OCI-LY7 (cell line): Measurements from ENCODE around the gene SSTR5. TPM values are rescaled to one million over a fixed set of nuclear protein-coding genes. Genes with fewer than 3 reads are reported as not detected.
"Not testable (repeated sequence)": the region's sequence is repeated elsewhere in the genome, so short reads cannot be mapped to it uniquely, and the experiment has no call there.

ENCODE experiments used
- BruUV-seq: library from RNA; stranded (reverse); fragments of 400-500 nt; replicated peaks from 2 replicates; lab custom pipeline; 2021; lab: Mats Ljungman, UMichigan
- CTCF ChIA-PET: fragments of 300-600 bp; sonication (Branson Sonifier 250); formaldehyde crosslinking; loops from one replicate; lab custom pipeline; 2022; ENCODE audit warnings: antibody characterized with exemption; ENCODE audit not compliant: unreplicated experiment; lab: Charles Lee
- POLR2A ChIA-PET: fragments of 300-600 bp; sonication (Branson Sonifier 250); formaldehyde crosslinking; loops from one replicate; lab custom pipeline; 2022; ENCODE audit warnings: antibody characterized with exemption; lab: Charles Lee
- DNase-seq: peaks from one replicate; pipeline ENCODE4 v3.0.0-alpha.2; 2015; ENCODE audit warnings: low spot score
- H2AFZ ChIP-seq: fragments of 200-600 bp; sonication (generic), shearing (Covaris generic); 2 replicates; pipeline ENCODE4 v1.6.1; 2014; ENCODE audit warnings: mild to moderate bottlenecking, antibody characterized with exemption, low read length, moderate library complexity
- H3K27ac ChIP-seq: fragments of 200-600 bp; sonication (generic); 2 replicates; pipeline ENCODE4 v1.5.1; 2014; ENCODE audit warnings: mixed run types, low read depth, mild to moderate bottlenecking, moderate library complexity, low read length, inconsistent platforms; ENCODE audit not compliant: poor library complexity, severe bottlenecking
- H3K36me3 ChIP-seq: fragments of 200-600 bp; sonication (generic); 2 replicates; pipeline ENCODE4 v1.6.1; 2014; ENCODE audit warnings: mild to moderate bottlenecking, antibody characterized with exemption, low read length, moderate library complexity, mixed read lengths; ENCODE audit not compliant: insufficient read depth
- H3K4me1 ChIP-seq: fragments of 200-600 bp; sonication (generic); 2 replicates; pipeline ENCODE4 v1.5.1; 2014; ENCODE audit warnings: mild to moderate bottlenecking, low read length; ENCODE audit not compliant: insufficient read depth, poor library complexity, severe bottlenecking
- H3K4me2 ChIP-seq: fragments of 200-600 bp; sonication (generic); 2 replicates; pipeline ENCODE4 v1.6.1; 2014; ENCODE audit warnings: mild to moderate bottlenecking, low read length
- H3K4me3 ChIP-seq: fragments of 200-600 bp; sonication (generic); 2 replicates; pipeline ENCODE4 v1.5.1; 2014; ENCODE audit warnings: mild to moderate bottlenecking, low read depth, low read length; ENCODE audit not compliant: poor library complexity, severe bottlenecking
- H3K79me2 ChIP-seq: fragments of 200-600 bp; sonication (generic); 2 replicates; pipeline ENCODE4 v1.6.1; 2016; ENCODE audit warnings: low read depth, mild to moderate bottlenecking, low read length, moderate library complexity, mixed read lengths; ENCODE audit not compliant: insufficient read depth
- H3K9me2 ChIP-seq: fragments of 200-600 bp; sonication (generic); 2 replicates; pipeline ENCODE4 v1.6.1; 2016; ENCODE audit warnings: mild to moderate bottlenecking, low read length, mixed read lengths; ENCODE audit not compliant: insufficient read depth
- H3K9me3 ChIP-seq: fragments of 200-600 bp; sonication (generic); 2 replicates; pipeline ENCODE4 v1.6.1; 2014; ENCODE audit warnings: mild to moderate bottlenecking, mixed run types, low read length, mixed read lengths
- H4K20me1 ChIP-seq: fragments of 200-600 bp; sonication (generic); 2 replicates; pipeline ENCODE4 v1.6.1; 2014; ENCODE audit warnings: mild to moderate bottlenecking, antibody characterized with exemption, low read length, moderate library complexity, mixed read lengths; ENCODE audit not compliant: insufficient read depth
- EZH2phosphoT487 ChIP-seq: fragments of 200-600 bp; sonication (generic); IDR thresholded peaks from 2 replicates; pipeline ENCODE4 v1.6.1; 2018; ENCODE audit warnings: low read depth, borderline replicate concordance, mild to moderate bottlenecking, mixed run types, antibody characterized with exemption, low read length, moderate library complexity, mixed read lengths
- intact Hi-C: fragments of 100-400 bp; cut with micrococcal nuclease; formaldehyde crosslinking; loops from one replicate; pipeline ENCODE4 v1.10.0; 2022; ENCODE audit not compliant: unreplicated experiment
- total RNA-seq, 2 experiments: library from RNA; depleted of rRNA in 1 of 2; stranded (reverse); fragments of >200 nt in 1 of 2; shearing (Covaris generic) in 1 of 2; gene quantifications; 2 replicates each; pipeline ENCODE4 v1.2.3, GENCODE V29; 2014 to 2022
- TF ChIP-seq, protein P1 (sequence below): fragments of 200-600 bp; sonication (generic); conservative IDR thresholded peaks from 2 replicates; pipeline ENCODE4 v1.5.1; 2014; ENCODE audit warnings: mild to moderate bottlenecking, antibody characterized with exemption, low read length, moderate library complexity, mixed read lengths

The SSTR5 gene
- total RNA-seq, 2 experiments from 2014 or later: not detected

DNA sequence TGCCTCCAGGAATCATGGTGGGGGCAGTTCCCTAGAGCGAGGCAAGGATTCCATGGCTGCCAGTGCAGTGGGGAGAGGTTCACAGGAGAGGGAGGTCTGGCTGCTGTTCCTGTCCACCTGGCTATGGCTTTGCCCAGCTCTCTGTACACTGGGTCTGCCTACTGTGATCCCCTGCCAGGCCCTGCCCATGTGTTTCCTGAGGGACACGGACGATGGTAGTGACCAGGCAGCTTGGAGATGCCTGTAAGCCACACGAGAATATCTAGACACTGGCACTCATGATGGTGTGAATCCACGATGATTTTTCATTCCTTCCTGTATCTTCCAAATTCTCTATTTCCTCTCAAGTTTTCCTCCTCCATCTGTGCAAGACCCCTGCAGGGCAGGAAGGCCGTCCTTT lies 12.4 kb downstream of the SSTR5 start:
- Histone ChIP-seq H3K9me2 (no peaks in the 10 kb centered on the region), H3K4me2 (no peak overlapping the region), H3K9me3 (no peaks in the 10 kb centered on the region), H3K27ac (no peak overlapping the region), H2AFZ (no peak overlapping the region), H4K20me1 (no peaks in the 10 kb centered on the region), H3K36me3 (no peaks in the 10 kb centered on the region), H3K4me3 (no peak overlapping the region), H3K4me1 (no peaks in the 10 kb centered on the region), H3K79me2 (no peaks in the 10 kb centered on the region)
- intact Hi-C loops: no loop called here
- ChIA-PET CTCF (no interaction called here), POLR2A (no interaction called here)
- no peak for DNase-seq
- TF ChIP-seq, protein P1, sequence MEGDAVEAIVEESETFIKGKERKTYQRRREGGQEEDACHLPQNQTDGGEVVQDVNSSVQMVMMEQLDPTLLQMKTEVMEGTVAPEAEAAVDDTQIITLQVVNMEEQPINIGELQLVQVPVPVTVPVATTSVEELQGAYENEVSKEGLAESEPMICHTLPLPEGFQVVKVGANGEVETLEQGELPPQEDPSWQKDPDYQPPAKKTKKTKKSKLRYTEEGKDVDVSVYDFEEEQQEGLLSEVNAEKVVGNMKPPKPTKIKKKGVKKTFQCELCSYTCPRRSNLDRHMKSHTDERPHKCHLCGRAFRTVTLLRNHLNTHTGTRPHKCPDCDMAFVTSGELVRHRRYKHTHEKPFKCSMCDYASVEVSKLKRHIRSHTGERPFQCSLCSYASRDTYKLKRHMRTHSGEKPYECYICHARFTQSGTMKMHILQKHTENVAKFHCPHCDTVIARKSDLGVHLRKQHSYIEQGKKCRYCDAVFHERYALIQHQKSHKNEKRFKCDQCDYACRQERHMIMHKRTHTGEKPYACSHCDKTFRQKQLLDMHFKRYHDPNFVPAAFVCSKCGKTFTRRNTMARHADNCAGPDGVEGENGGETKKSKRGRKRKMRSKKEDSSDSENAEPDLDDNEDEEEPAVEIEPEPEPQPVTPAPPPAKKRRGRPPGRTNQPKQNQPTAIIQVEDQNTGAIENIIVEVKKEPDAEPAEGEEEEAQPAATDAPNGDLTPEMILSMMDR: no peak
- no peak for TF ChIP-seq EZH2phosphoT487
- no TSS peak for BruUV-seq

DNA sequence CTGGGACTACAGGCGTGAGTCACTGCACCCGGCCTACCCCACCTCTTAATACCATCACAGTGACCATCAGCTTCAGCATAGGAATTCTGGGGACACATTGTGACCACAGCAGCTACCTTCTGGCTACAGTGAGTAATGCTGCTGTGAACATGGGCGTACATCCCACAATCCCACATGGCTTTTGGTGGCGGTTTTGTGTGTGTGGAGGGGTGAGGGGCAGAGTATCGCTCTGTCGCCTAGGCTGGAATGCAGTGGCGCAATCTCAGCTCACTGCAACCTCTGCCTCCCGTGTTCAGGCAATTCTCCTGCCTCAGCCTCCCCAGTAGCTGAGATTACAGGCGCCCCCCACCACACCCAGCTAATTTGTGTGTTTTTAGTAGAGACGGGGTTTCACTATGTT lies 13.9 kb downstream of the SSTR5 start:
- H3K79me2 ChIP-seq, POLR2A ChIA-PET, H3K9me3 ChIP-seq, CTCF ChIA-PET, intact Hi-C loops, H4K20me1 ChIP-seq, H3K4me1 ChIP-seq, H3K9me2 ChIP-seq, H3K4me2 ChIP-seq, H2AFZ ChIP-seq, BruUV-seq, H3K36me3 ChIP-seq, DNase-seq, H3K27ac ChIP-seq, H3K4me3 ChIP-seq: not testable (repeated sequence)

DNA sequence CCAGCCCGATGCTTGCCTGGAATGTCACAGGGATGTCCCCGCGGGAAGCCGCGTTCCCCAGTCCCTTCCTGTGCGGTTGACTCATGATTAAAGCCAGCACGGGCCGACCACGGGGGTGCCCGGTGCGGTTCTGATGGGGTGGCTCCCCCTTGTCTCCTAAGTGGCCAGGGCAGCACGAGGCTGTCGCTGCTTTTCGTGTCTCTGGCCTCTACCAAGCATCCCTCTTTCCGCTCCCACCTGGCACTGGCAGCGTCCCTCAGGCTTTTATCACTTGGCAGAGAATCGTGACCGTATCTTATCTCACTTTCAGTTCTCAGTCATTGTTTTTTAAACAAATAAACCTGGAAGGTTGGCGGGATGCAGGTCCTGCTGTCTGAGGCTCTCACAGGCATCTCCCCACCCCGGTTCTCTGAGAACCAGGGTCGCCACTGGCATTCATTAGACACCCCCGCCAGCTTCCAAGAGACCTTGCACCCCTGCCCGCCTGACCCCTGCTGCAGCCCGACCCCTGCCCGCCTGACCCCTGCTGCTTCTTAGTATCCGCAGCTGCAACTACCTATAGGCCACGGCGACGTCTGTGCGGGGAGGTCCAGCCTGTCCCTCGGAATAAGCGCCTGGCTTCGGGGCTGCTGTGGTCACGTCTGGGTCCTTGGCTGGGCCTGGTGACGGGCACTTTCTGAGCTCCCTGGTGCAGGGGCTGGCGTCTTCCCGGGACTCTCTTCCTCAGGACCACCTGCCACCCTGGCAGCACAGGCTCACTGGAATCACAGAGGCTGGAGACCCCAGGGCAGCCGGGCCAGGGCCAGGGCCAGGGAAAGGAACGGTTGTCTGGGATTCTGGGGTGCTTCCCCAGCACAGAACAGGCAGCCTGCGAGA lies 16.0 kb downstream of the SSTR5 start:
- BruUV-seq: no TSS peak
- Histone ChIP-seq H4K20me1 (no peaks in the 10 kb centered on the region), H3K4me1 (no peaks in the 10 kb centered on the region), H3K4me2 (no peak overlapping the region), H3K36me3 (no peaks in the 10 kb centered on the region), H3K9me2 (no peaks in the 10 kb centered on the region), H3K79me2 (no peaks in the 10 kb centered on the region), H2AFZ (no peak overlapping the region), H3K9me3 (0 out of 2 replicates have a peak, but pooled peaks cover 4% of the 10 kb centered on the region), H3K4me3 (no peak overlapping the region), H3K27ac (no peak overlapping the region)
- intact Hi-C loops: no loop called here
- DNase-seq: no peak
- ChIA-PET CTCF (no interaction called here), POLR2A (no interaction called here)
- TF ChIP-seq EZH2phosphoT487: no peak
- TF ChIP-seq, protein P1: no peak
